SIG-M5 treated with dmso at 0.1 percent for 504 hours (cell line): ENCODE results near the gene RPRD1A.
A peak's percentile ranks its signal among the peaks of the same experiment; 100 is the strongest.
"Not testable (repeated sequence)": the region's sequence is repeated elsewhere in the genome, so short reads cannot be mapped to it uniquely, and the experiment has no call there.

Experiments used
- DNase-seq: peaks from one replicate; lab custom pipeline; 2025; ENCODE audit not compliant: unreplicated experiment; lab: John Stamatoyannopoulos, UW

RPRD1A gene, protein sequence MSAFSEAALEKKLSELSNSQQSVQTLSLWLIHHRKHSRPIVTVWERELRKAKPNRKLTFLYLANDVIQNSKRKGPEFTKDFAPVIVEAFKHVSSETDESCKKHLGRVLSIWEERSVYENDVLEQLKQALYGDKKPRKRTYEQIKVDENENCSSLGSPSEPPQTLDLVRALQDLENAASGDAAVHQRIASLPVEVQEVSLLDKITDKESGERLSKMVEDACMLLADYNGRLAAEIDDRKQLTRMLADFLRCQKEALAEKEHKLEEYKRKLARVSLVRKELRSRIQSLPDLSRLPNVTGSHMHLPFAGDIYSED

GRCh38 chr18:36067055-36067957 lies at the start of gene RPRD1A:
RPRD1A (minus strand) TSS chr18:36067559; CDS start chr18:36067404, 155 bp downstream.
- DNase-seq = peak; percentile 96

DNA sequence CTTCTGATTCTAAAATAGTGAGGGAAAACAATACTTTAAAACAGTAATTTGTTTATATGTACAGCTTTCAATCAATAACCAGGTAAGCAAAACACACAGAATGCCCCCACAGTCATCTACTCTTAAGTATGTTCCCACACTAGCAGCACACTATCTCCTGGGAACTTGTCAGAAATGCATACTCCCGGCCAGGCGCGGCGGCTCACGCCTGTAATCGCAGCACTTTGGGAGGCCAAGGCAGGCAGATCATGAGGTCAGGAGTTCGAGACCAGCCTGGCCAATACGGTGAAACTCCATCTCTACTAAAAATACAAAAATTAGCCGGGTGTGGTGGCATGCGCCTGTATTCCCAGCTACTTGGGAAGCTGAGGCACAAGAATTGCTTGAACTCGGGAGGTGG lies 49.4 kb upstream of the RPRD1A start:
- not testable (repeated sequence) for DNase-seq

DNA sequence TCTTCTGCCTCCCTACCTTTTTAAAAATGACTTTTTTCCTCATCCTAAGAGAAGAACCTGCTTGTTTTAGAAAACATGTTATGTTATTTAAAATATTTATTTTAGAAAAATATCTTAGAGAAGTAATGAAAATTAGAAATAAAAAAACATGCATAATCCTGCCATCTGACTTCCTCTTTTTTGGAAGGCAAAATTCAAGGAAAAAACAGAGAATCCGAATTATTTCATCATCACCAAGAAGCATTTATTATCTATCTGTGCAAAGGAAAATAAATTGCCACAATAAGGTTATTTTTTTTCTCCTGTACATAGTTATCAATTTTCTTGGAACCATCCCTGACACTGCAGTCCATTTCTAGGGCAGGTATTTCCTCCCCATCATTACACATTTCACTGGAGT lies 47.4 kb upstream of the RPRD1A start:
- no peak for DNase-seq

DNA sequence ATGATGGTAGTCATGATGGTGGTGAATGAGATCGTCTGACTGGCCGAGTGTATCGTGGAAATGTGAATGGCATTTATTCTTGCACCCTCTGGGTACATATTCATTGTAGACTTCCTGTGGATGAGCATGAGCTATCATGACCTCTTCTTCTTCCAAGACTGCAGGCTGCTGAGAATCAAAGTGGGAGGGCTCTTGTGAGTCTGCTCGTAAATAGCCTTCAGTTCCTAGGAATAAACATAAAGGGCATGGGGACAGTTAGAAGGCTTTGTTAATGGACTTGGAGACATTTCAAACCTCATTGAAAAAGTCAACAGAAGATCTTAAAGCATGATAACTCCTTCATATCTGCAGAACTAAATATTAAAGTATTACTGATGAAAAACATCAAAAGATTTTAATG lies 46.9 kb upstream of the RPRD1A start:
- no peak for DNase-seq

DNA sequence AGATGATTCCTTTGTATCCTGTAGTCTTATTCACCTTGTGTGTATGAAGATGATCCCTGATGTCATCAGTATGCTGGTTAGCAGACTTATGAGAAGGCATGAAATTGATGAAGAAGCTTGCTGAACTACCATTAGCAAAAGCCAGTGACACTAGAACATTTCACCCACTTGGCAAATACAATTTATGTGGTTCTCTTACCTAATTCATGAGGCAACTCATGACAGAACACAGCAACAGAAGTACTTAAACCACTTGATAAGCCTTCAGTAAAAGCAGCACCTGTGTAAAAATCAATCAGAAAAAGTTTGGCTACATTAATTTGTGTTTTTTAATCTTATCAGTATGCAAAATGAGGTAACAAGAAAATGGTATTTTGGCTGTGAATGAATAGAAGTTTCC lies 44.9 kb upstream of the RPRD1A start:
- no peak for DNase-seq

DNA sequence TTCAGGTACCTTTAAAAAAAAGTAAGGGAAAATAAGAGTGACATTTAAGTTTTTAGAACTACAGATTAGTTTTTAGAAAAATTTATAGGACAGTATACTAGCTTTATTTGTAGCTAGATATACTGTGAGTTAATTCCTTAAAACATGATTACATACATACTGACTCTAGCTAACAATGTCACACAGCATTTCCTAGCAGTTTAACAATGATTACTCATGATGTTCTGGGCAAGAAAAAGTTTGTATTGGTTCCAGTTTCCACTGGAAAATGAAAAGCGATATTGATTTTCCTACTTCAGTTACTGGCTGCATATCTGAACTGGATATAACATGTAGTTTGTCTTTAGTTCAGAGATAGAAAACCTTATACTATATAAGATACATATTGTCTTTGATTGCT lies 42.4 kb upstream of the RPRD1A start:
- DNase-seq = no peak

DNA sequence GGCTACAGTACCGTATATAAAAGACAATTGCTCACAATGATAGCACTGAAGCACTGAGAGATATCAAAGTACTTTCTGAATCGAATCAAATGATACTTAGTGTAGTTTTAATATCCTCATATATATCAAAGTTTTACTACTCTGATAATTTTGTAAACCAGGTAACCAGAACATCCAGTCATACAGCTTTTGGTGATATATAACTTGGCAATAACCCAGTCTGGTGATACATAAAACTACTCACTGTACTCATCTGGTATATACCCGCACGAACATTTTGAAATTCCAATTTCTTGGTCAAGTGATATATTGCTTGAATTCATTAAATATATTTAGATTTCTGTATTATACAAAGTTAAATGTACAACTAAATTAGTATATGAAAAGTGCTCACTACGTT lies 41.2 kb upstream of the RPRD1A start:
- no peak for DNase-seq

DNA sequence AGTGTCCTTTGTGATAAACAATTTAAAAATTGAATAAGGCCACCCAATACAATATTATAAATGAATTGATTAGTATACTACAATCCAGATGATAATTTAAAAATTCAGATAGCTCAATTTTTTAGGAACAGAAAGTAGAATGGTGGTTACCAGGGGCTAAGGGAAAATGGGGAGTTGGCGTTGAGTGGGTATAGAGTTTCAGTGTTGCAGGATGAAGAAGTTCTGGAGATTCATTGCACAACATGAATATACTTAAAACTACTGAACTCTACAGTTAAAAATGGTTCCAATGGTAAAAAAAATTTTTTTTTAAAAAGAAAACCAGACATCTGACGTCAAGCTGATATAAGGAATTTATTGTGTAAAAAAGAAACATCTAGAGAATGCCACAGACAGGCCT lies 40.8 kb upstream of the RPRD1A start:
- DNase-seq = peak; percentile 17

DNA sequence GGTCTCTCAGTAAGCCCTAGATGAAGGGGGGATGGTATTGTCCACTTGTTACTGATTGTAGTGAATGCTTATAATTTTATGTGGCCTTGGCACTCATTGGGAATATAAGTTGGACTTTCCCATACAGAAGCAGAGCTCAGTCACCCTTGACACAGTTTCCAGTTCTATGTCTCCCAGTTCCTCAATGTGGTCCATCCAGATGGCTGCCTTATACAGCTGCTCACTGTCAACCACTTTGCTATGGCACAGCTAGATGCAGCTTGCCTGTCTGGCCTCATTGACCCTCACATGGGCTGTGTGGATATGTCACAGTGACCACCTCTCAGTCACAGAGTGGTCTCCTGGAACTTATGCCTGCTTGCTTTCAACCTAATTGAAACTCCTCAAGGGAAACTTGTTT lies 40.1 kb upstream of the RPRD1A start:
- no peak for DNase-seq

GRCh38 chr18:36104749-36105148 lies 37.4 kb upstream of the RPRD1A start:
- no peak for DNase-seq

GRCh38 chr18:36101943-36102342 lies 34.6 kb upstream of the RPRD1A start:
- no peak for DNase-seq

DNA sequence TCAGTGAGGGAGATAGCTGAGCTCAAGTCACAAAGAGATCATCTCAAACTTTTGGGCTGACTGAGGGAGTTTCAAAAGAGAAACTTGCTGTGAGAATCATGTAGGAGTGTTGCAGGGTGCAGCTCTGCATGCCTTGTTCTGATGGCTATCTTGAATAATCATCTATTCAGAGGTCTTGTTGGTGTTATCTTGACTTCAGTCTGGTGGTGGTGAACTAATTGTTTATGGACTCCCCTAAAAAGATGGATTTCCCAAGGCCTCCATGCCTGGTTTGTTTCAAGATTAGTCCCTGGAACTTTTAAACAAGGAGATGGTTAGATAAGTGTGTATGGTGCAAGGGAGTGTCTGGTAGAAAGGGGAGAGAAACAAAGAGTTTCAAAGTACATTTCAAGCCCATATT lies 32.0 kb upstream of the RPRD1A start:
- no peak for DNase-seq

- no peak for DNase-seq
These were observed 29.6 kb upstream of the RPRD1A start for GRCh38 chr18:36096955-36097354.

- peak; percentile 71 for DNase-seq
These were observed 28.7 kb upstream of the RPRD1A start for GRCh38 chr18:36095936-36096519.

GRCh38 chr18:36094431-36094830 lies 27.1 kb upstream of the RPRD1A start:
- no peak for DNase-seq

- not testable (repeated sequence) for DNase-seq
These were observed 24.8 kb upstream of the RPRD1A start for GRCh38 chr18:36092116-36092515.

GRCh38 chr18:36089001-36089400 lies 21.6 kb upstream of the RPRD1A start:
- no peak for DNase-seq

GRCh38 chr18:36088256-36088655 lies 20.9 kb upstream of the RPRD1A start:
- no peak for DNase-seq

DNA sequence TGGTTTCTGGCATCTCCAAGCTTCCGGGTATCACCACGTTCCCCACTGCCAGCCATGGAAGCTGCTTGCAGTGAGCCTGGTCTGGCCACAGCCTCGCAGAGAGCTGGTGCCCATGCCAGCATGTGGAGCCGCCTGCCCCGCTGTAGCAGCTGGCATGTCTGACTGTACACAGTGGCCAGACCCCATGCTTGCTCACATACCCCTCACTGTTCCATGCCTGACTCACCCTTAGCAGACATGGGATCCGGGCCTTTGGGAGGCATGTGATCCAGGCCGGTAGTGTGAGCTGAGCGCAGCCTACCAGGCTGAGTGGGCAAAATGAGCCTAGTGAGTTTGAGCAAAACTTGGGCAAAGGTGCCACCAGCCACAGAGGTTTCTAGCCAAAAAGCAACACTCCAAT lies 18.8 kb upstream of the RPRD1A start:
- DNase-seq = no peak

GRCh38 chr18:36085195-36085594 lies 17.8 kb upstream of the RPRD1A start:
- DNase-seq = no peak

- peak; percentile 39 for DNase-seq
These were observed 16.4 kb upstream of the RPRD1A start for GRCh38 chr18:36083729-36084128.

- not testable (repeated sequence) for DNase-seq
These were observed 13.8 kb upstream of the RPRD1A start for GRCh38 chr18:36081118-36081517.
